ENCODE measurements around the gene FHIT. TPM values are rescaled to one million over a fixed set of nuclear protein-coding genes. Genes with fewer than 3 reads are reported as not detected.
A peak's percentile ranks its signal among the peaks of the same experiment; 100 is the strongest.
"Not testable (repeated sequence)": the region's sequence is repeated elsewhere in the genome, so short reads cannot be mapped to it uniquely, and the experiment has no call there.

Gene FHIT
- total and polyA plus RNA-seq, 9 donors: 5.1 to 11.8 (median 9.5) TPM

- WGBS, 3 donors: 81 to 95% (median 81%) methylated on average over 7 of the region's 7 CpGs
- no peak for DNase-seq
- TF ChIP-seq EP300 (IDR thresholded peaks at IDR 0.05) (no peak), POLR2A (IDR thresholded peaks at IDR 0.05) (no peak)
- TF ChIP-seq, protein P1, sequence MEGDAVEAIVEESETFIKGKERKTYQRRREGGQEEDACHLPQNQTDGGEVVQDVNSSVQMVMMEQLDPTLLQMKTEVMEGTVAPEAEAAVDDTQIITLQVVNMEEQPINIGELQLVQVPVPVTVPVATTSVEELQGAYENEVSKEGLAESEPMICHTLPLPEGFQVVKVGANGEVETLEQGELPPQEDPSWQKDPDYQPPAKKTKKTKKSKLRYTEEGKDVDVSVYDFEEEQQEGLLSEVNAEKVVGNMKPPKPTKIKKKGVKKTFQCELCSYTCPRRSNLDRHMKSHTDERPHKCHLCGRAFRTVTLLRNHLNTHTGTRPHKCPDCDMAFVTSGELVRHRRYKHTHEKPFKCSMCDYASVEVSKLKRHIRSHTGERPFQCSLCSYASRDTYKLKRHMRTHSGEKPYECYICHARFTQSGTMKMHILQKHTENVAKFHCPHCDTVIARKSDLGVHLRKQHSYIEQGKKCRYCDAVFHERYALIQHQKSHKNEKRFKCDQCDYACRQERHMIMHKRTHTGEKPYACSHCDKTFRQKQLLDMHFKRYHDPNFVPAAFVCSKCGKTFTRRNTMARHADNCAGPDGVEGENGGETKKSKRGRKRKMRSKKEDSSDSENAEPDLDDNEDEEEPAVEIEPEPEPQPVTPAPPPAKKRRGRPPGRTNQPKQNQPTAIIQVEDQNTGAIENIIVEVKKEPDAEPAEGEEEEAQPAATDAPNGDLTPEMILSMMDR (IDR thresholded peaks at IDR 0.05): no peak
- Histone ChIP-seq H3K4me1 (ENCODE audit: insufficient read depth) (peaks cover 6% of the 10 kb centered on the region), H3K4me3 (no peak overlapping the region), H3K27ac (no peak overlapping the region), H3K9me3 (no peaks in the 10 kb centered on the region), H3K27me3 (no peaks in the 10 kb centered on the region), H3K36me3 (no peaks in the 10 kb centered on the region)
- intact Hi-C loops (cut with DNase I): no loop called here
Measured at GRCh38 chr3:61222467-61222866, 28.8 kb downstream of the FHIT start.

GRCh38 chr3:61221759-61222362, 29.4 kb downstream of the FHIT start:
- Histone ChIP-seq H3K4me1 (ENCODE audit: insufficient read depth) (peaks cover 6% of the 10 kb centered on the region), H3K36me3 (no peaks in the 10 kb centered on the region), H3K27me3 (no peaks in the 10 kb centered on the region), H3K9me3 (no peaks in the 10 kb centered on the region), H3K4me3 (no peak overlapping the region), H3K27ac (no peak overlapping the region)
- intact Hi-C loops (cut with DNase I): no loop called here
- DNase-seq: peak in 1 of 5 donors; percentile 17
- WGBS, 3 donors: 75 to 86% (median 79%) methylated on average over 6 of the region's 6 CpGs
- TF ChIP-seq POLR2A (IDR thresholded peaks at IDR 0.05): no peak
- no peak for TF ChIP-seq EP300 (IDR thresholded peaks at IDR 0.05)
- TF ChIP-seq, protein P1 (IDR thresholded peaks at IDR 0.05): no peak

DNA sequence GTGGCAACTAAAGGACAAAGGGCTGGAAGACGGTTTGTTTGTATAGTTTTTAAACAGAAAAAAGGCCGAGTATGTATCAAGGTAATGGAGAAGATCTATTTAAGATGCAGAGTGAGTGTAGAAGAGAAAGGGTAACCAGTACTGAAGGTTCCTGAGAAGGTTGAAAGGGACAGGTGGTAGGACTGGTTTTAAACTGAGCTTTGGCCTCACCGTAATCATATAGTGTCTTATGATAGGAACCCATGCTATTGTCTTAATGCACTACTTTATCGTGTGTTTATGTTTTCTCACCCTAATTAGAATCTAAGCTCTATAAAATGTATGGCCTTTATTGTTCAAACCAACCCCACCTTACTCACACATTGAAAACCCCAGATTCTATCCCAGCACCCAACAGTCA, 32.7 kb downstream of the FHIT start:
- Histone ChIP-seq H3K27me3 (no peaks in the 10 kb centered on the region), H3K4me1 (ENCODE audit: insufficient read depth) (peaks cover 5% of the 10 kb centered on the region), H3K4me3 (no peak overlapping the region), H3K36me3 (no peaks in the 10 kb centered on the region), H3K9me3 (no peaks in the 10 kb centered on the region), H3K27ac (no peak overlapping the region)
- TF ChIP-seq, protein P1 (IDR thresholded peaks at IDR 0.05): no peak
- TF ChIP-seq POLR2A (IDR thresholded peaks at IDR 0.05) (no peak), EP300 (IDR thresholded peaks at IDR 0.05) (no peak)
- WGBS, 3 donors: 95 to 96% (median 95%) methylated on average over 4 of the region's 4 CpGs
- DNase-seq: no peak
- intact Hi-C loops (cut with DNase I): no loop called here

- H3K27ac ChIP-seq; H3K4me1 ChIP-seq (ENCODE audit: insufficient read depth); H3K4me3 ChIP-seq; H3K36me3 ChIP-seq; intact Hi-C loops (cut with DNase I); DNase-seq; H3K9me3 ChIP-seq; H3K27me3 ChIP-seq: not testable (repeated sequence)
- 77 to 98% (median 95%) methylated on average over 3 of the region's 3 CpGs for WGBS, 3 donors
Measured at GRCh38 chr3:61216171-61216570, 35.1 kb downstream of the FHIT start.

DNA sequence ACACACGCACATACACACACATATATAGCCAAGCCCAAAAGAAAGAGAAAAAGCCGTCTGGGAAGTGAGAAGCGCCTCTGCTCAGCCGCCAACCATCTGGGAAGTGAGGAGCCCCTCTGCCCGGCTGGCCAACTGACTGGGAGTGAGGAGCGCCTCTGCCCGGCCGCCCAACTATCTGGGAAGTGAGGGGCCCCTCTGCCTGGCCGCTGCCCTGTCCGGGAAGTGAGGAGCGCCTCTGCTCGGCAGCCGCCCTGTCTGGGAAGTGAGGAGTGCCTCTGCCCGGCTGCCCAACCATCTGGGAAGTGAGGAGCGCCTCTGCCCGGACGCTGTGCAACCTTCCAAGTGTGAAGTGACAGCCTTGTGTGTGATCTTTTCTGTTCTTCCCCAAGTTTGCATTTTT, 49.2 kb downstream of the FHIT start:
- DNase-seq: no peak
- TF ChIP-seq, protein P1 (IDR thresholded peaks at IDR 0.05): no peak
- no peak for TF ChIP-seq POLR2A (IDR thresholded peaks at IDR 0.05)
- no peak for TF ChIP-seq EP300 (IDR thresholded peaks at IDR 0.05)

More for the DNA sequence above, 49.2 kb downstream of the FHIT start:
- intact Hi-C loops (cut with DNase I): no loop called here
- H3K9me3 ChIP-seq: no peaks in the 10 kb centered on the region
- WGBS, 3 donors: 89 to 96% (median 90%) methylated on average over 17 of the region's 17 CpGs
- no peaks in the 10 kb centered on the region for H3K27me3 ChIP-seq
- H3K36me3 ChIP-seq: no peaks in the 10 kb centered on the region
- H3K4me3 ChIP-seq: no peak overlapping the region
- H3K4me1 ChIP-seq (ENCODE audit: insufficient read depth): no peaks in the 10 kb centered on the region
- no peak overlapping the region for H3K27ac ChIP-seq

Data from ovary (tissue), 9 donors.